GM21723 (cell line): Measurements from ENCODE around the gene OSBPL7.
"Not testable (repeated sequence)": the region's sequence is repeated elsewhere in the genome, so short reads cannot be mapped to it uniquely, and the experiment has no call there.

Experiments used
- ATAC-seq: cut with Tn5 transposase; IDR thresholded peaks from one replicate; pipeline ENCODE4 v1.9.1; 2021; ENCODE audit warnings: mild to moderate bottlenecking, moderate library complexity; ENCODE audit not compliant: unreplicated experiment

OSBPL7 gene

DNA sequence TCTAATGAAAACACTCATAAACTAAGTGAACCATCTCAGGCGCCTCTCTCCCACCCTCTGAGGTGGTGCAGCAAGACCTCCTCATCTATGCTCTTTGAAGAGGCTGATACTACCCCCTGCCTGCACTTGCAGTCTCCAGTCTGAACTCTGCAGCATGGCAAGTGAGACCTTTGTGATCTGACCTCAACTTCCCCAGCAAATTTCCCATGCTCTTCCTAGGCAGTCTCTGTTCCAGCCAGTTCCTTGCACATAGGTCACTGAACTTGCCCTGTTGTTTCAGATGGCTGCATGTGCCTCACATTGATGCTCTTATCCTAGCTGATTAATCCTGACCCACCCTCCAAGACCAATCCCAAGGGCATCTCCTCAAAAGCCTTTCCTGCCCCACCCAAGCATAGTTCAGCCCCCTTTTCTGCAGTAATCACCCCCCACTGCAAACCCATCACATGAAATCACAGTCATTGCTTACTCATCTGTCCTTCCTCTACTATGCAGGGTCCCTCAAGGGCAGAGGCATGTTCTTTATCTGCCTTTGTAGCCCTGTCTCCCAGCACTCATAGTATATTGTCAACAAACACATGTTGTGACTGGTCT, 46.5 kb downstream of the OSBPL7 start:
- no peak for ATAC-seq

DNA sequence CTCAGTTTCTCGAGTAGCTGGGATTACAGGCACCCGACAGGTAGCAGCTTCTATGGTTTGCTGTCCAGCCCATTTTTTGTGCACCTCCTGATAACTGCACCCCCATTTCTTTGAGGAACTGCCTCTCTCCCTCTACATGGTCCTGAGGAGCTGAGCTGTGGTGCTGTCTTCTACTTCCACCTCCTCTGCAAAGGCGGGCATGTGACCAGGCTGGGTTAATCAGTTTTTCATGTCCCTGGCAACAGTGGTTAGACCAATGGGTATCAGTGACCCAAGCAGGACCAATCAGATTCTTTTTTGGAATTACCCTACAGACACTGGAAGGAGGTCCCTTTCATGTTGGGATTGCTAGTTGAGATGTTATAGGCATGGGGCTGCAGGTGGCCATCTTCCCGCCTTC, 47.3 kb downstream of the OSBPL7 start:
- ATAC-seq = no peak

DNA sequence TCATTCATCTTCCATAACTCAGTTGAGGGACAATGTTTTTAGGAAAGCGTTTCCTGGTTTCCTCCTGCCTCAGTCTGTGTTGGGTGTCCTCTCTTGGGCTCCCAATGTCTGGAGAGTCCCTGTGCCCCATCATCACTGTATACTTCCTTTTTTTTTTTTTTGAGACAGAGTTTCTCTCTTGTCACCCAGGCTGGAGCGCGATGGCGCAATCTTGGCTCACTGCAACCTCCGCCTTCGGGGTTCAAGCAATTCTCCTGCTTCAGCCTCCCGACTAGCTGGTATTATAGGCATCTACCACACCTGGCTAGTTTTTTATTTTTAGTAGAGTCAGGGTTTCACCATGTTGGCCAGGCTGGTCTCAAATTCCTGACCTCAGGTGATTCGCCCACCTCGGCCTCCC, 47.9 kb downstream of the OSBPL7 start:
- not testable (repeated sequence) for ATAC-seq

DNA sequence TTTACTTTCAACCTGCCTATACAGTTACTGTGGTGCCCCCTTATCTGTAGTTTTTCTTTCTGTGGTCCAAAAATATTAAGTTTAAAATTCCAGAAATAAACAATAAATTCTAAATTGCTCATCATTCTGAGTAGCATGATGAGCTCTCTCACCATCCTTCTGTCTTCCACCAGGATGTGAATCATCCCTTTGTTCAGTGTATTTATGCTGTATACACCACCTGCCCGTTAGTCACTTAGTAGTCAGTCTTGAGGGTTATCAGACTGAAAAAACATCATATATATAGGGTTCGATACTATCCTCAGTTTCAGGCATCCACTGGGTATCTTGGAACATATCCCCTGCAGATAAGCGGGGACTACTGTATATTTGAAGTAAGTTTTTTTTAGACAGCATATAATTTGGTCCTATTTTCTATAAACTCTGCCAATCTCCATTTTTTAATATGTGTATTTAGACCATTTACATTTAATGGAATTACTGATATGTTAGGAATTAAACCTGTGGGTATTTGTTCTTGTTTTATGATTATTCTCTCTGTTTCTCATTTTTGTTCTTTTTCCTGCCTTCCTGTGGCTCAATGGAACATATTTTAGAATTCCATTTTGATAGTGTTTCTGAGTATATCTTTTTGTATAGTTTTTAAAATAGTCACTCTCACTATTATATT, 57.5 kb downstream of the OSBPL7 start:
- no peak for ATAC-seq

DNA sequence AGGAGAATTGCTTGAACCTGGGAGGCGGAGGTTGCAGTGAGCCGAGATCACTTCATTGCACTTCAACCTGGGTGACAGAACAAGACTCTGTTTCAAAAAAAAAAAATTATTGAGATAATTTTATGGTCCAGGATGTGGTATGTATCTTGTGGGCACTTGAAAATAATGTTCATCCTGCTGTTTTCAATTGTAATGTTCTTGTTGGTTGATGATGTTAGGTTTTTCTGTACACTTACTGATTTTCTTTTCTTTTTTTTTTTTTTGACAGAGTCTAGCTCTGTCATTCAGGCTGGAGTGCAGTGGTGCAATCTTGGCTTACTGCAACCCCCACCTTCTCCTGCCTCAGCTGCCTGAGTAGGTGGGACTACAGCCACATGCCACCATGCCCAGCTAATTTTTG, 58.9 kb downstream of the OSBPL7 start:
- no peak for ATAC-seq

DNA sequence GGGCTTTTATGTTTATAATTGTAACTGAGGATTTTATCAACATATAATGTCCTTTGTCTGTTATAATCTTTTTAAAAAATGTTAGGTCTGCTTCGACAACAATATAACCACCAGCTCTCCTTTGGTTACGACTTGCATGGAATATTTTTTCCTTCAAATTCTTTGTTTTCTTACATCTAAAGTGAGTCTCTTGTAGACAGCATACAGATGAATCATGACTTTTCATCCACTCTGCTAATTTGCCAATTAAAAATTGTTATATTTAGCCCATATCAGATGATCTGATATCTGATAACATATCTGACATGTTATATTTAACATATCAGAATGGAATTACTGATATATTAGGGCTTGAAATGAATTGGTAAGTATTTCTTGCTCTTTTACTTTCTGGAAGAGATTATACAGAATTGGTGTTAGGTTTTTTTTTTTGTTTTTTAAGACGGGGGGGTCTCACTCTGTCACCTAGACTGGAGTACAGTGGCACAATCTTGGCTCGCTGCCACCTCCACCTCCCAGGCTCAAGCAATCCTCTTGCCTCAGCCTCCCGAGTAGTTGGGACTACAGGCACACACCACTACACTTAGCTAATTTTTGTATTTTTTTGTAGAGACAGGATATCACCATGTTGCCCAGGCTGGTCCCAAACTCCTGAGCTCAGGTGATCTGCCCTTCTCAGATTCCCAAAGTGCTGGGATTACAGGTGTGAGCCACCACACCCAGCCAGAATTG, 61.0 kb downstream of the OSBPL7 start:
- ATAC-seq = no peak

DNA sequence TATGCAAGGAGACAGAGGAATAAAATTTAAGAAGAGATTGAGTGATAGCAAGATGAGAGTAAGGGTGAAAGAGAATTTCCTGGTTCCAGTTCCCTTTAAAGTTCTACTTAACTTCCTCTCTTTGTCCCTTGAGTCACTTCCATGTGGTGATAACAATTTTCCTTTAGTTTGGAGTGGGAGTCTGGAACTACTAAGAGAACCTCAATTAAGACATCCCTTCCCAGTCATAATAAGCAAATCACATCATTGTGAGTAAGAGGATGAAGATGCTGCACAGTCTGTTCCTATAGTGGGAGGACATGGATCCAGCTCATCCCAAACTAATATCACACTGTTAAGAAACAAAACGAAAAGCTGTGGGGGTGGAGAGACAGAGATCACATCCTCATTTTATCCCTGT, 64.2 kb downstream of the OSBPL7 start:
- no peak for ATAC-seq
